Neural cell (in vitro differentiated cells): ENCODE measurements around the gene ALDOC. TPM values are rescaled to one million over a fixed set of nuclear protein-coding genes. Genes with fewer than 3 reads are reported as not detected.

ENCODE experiments used
- H2AFZ ChIP-seq: fragments of 200-600, 300-800 bp; sonication (generic), shearing (Covaris generic); 2 replicates; pipeline ENCODE4 v1.6.0; 2014; ENCODE audit warnings: low read depth, mild to moderate bottlenecking, antibody characterized with exemption, low read length, moderate library complexity
- H3F3A ChIP-seq: fragments of 200-600 bp; shearing (Covaris generic); 2 replicates; pipeline ENCODE4 v1.6.1; 2016; ENCODE audit warnings: mild to moderate bottlenecking, moderate library complexity, mixed read lengths, antibody characterized with exemption, low read length; ENCODE audit not compliant: insufficient read depth, poor library complexity, severe bottlenecking
- H3K27ac ChIP-seq: fragments of 200-600, 300-800 bp; sonication (generic), shearing (Covaris generic); 2 replicates; pipeline ENCODE4 v1.5.1; 2014; ENCODE audit warnings: mild to moderate bottlenecking, low read length, moderate library complexity
- H3K27me3 ChIP-seq: fragments of 300-800, 200-600 bp; sonication (generic), shearing (Covaris generic); 2 replicates; pipeline ENCODE4 v1.6.0; 2014; ENCODE audit warnings: mild to moderate bottlenecking, low read depth, low read length, moderate library complexity; ENCODE audit not compliant: insufficient read depth
- H3K36me3 ChIP-seq: fragments of 300-800, 200-600 bp; sonication (generic), shearing (Covaris generic); 2 replicates; pipeline ENCODE4 v1.5.1; 2014; ENCODE audit warnings: mild to moderate bottlenecking, antibody characterized with exemption, low read length, moderate library complexity; ENCODE audit not compliant: insufficient read depth
- H3K4me2 ChIP-seq: fragments of 300-800, 200-600 bp; sonication (generic), shearing (Covaris generic); 2 replicates; pipeline ENCODE4 v1.6.0; 2014; ENCODE audit warnings: mild to moderate bottlenecking, low read length
- H3K4me3 ChIP-seq: fragments of 300-800, 200-600 bp; sonication (generic), shearing (Covaris generic); 2 replicates; pipeline ENCODE4 v1.5.1; 2014; ENCODE audit warnings: mild to moderate bottlenecking, low read length, moderate library complexity
- H3K79me2 ChIP-seq: fragments of 200-600 bp; shearing (Covaris generic); replicated peaks from 2 replicates; pipeline ENCODE4 v1.6.0; 2014; ENCODE audit warnings: mild to moderate bottlenecking, low read length, moderate library complexity; ENCODE audit not compliant: insufficient read depth
- H3K9ac ChIP-seq: fragments of 300-800, 200-600 bp; sonication (generic), shearing (Covaris generic); 2 replicates; pipeline ENCODE4 v1.6.1; 2016; ENCODE audit warnings: mild to moderate bottlenecking, low read length, mixed read lengths
- H3K9me2 ChIP-seq: fragments of 200-600 bp; shearing (Covaris generic); 2 replicates; pipeline ENCODE4 v1.6.1; 2016; ENCODE audit warnings: mild to moderate bottlenecking, low read length, mixed read lengths; ENCODE audit not compliant: insufficient read depth
- H3K9me3 ChIP-seq: fragments of 200-600, 300-800 bp; sonication (generic), shearing (Covaris generic); 2 replicates; pipeline ENCODE4 v1.6.1; 2016; ENCODE audit warnings: mild to moderate bottlenecking, mixed run types, low read length, moderate library complexity, mixed read lengths
- H4K20me1 ChIP-seq: fragments of 200-600 bp; shearing (Covaris generic); 2 replicates; pipeline ENCODE4 v1.6.1; 2016; ENCODE audit warnings: mild to moderate bottlenecking, mixed run types; ENCODE audit not compliant: insufficient read depth
- EP300 ChIP-seq: fragments of 450-650 bp; conservative IDR thresholded peaks from 2 replicates; pipeline ENCODE4 v1.6.1; 2014; ENCODE audit warnings: antibody characterized with exemption, mild to moderate bottlenecking, moderate library complexity; ENCODE audit not compliant: poor library complexity, severe bottlenecking
- EZH2 ChIP-seq: fragments of 200-600, 300-800 bp; shearing (Covaris generic), sonication (generic); IDR thresholded peaks from 2 replicates; pipeline ENCODE4 v1.6.1; 2014; ENCODE audit warnings: antibody characterized with exemption, low read length, borderline replicate concordance, mild to moderate bottlenecking; ENCODE audit not compliant: insufficient read depth, poor library complexity, severe bottlenecking
- MXI1 ChIP-seq: fragments of 450-650 bp; conservative IDR thresholded peaks from 2 replicates; pipeline ENCODE4 v1.6.1; 2014; ENCODE audit warnings: antibody characterized with exemption, mild to moderate bottlenecking; ENCODE audit not compliant: poor library complexity, severe bottlenecking
- POLR2AphosphoS5 ChIP-seq: IDR thresholded peaks from 2 replicates; pipeline ENCODE4 v1.6.1; 2012
- RAD21 ChIP-seq: fragments of 450-650 bp; conservative IDR thresholded peaks from 2 replicates; pipeline ENCODE4 v1.6.1; 2014; ENCODE audit warnings: antibody characterized with exemption, mild to moderate bottlenecking, moderate library complexity
- SMC3 ChIP-seq: fragments of 450-650 bp; conservative IDR thresholded peaks from 2 replicates; pipeline ENCODE4 v1.6.1; 2014; ENCODE audit warnings: antibody characterized with exemption, mild to moderate bottlenecking, moderate library complexity; ENCODE audit not compliant: poor library complexity
- TAF1 ChIP-seq: IDR thresholded peaks from 2 replicates; pipeline ENCODE4 v1.6.1; 2012; ENCODE audit warnings: low read depth
- polyA plus RNA-seq: library from polyadenylated mRNA; depleted of rRNA; stranded (reverse); fragments of >200 nt; gene quantifications from 2 replicates; pipeline ENCODE4 v1.2.3, GENCODE V29; 2014
- TF ChIP-seq, protein P1 (sequence below): IDR thresholded peaks from 2 replicates; pipeline ENCODE4 v1.6.1; 2012; ENCODE audit warnings: borderline replicate concordance
- TF ChIP-seq, protein P2 (sequence below): fragments of 450-650 bp; IDR thresholded peaks from 2 replicates; pipeline ENCODE4 v1.5.1; 2014; ENCODE audit warnings: antibody characterized with exemption, mild to moderate bottlenecking, moderate library complexity; ENCODE audit not compliant: poor library complexity, severe bottlenecking

Gene ALDOC
- polyA plus RNA-seq, 1 donor from 2014 or later, result 4.0 TPM

DNA sequence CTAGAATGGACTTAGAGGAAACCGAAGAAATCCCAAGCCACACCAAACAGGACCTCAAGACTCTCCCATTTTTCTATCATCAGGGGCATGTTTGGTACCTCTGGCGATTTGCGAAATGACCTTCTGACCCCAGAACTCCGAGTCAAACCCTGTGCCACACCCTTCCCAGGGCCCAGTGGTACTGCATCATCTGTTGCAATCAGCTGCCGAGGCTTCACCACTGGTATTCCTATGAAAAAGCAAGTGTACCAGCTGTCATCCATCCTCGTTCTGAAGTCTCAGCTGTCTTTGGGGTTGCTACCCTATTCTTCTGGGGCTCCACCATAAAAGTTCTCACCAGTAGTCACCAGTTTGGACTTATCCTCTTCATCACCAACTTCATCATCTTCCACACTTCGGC, 39.6 kb upstream of the ALDOC start:
- H3K27ac ChIP-seq, result no peak overlapping the region
- no peaks in the 10 kb centered on the region for H3F3A ChIP-seq
- no peak overlapping the region for H3K4me3 ChIP-seq
- TF ChIP-seq EP300 (no peak), EZH2 (no peak), MXI1 (no peak), POLR2AphosphoS5 (no peak), TAF1 (no peak), RAD21 (no peak), SMC3 (no peak)
- TF ChIP-seq, protein P1, sequence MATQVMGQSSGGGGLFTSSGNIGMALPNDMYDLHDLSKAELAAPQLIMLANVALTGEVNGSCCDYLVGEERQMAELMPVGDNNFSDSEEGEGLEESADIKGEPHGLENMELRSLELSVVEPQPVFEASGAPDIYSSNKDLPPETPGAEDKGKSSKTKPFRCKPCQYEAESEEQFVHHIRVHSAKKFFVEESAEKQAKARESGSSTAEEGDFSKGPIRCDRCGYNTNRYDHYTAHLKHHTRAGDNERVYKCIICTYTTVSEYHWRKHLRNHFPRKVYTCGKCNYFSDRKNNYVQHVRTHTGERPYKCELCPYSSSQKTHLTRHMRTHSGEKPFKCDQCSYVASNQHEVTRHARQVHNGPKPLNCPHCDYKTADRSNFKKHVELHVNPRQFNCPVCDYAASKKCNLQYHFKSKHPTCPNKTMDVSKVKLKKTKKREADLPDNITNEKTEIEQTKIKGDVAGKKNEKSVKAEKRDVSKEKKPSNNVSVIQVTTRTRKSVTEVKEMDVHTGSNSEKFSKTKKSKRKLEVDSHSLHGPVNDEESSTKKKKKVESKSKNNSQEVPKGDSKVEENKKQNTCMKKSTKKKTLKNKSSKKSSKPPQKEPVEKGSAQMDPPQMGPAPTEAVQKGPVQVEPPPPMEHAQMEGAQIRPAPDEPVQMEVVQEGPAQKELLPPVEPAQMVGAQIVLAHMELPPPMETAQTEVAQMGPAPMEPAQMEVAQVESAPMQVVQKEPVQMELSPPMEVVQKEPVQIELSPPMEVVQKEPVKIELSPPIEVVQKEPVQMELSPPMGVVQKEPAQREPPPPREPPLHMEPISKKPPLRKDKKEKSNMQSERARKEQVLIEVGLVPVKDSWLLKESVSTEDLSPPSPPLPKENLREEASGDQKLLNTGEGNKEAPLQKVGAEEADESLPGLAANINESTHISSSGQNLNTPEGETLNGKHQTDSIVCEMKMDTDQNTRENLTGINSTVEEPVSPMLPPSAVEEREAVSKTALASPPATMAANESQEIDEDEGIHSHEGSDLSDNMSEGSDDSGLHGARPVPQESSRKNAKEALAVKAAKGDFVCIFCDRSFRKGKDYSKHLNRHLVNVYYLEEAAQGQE, result no peak
- TF ChIP-seq, protein P2, sequence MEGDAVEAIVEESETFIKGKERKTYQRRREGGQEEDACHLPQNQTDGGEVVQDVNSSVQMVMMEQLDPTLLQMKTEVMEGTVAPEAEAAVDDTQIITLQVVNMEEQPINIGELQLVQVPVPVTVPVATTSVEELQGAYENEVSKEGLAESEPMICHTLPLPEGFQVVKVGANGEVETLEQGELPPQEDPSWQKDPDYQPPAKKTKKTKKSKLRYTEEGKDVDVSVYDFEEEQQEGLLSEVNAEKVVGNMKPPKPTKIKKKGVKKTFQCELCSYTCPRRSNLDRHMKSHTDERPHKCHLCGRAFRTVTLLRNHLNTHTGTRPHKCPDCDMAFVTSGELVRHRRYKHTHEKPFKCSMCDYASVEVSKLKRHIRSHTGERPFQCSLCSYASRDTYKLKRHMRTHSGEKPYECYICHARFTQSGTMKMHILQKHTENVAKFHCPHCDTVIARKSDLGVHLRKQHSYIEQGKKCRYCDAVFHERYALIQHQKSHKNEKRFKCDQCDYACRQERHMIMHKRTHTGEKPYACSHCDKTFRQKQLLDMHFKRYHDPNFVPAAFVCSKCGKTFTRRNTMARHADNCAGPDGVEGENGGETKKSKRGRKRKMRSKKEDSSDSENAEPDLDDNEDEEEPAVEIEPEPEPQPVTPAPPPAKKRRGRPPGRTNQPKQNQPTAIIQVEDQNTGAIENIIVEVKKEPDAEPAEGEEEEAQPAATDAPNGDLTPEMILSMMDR, result no peak
- no peaks in the 10 kb centered on the region for H4K20me1 ChIP-seq
- H3K36me3 ChIP-seq, result peaks cover 3% of the 10 kb centered on the region
- H3K9me2 ChIP-seq, result no peaks in the 10 kb centered on the region
- H3K27me3 ChIP-seq, result no peaks in the 10 kb centered on the region
- no peaks in the 10 kb centered on the region for H3K9me3 ChIP-seq
- H2AFZ ChIP-seq, result no peak overlapping the region
- no peaks in the 10 kb centered on the region for H3K79me2 ChIP-seq
- H3K4me2 ChIP-seq, result no peak overlapping the region
- H3K9ac ChIP-seq, result no peak overlapping the region

DNA sequence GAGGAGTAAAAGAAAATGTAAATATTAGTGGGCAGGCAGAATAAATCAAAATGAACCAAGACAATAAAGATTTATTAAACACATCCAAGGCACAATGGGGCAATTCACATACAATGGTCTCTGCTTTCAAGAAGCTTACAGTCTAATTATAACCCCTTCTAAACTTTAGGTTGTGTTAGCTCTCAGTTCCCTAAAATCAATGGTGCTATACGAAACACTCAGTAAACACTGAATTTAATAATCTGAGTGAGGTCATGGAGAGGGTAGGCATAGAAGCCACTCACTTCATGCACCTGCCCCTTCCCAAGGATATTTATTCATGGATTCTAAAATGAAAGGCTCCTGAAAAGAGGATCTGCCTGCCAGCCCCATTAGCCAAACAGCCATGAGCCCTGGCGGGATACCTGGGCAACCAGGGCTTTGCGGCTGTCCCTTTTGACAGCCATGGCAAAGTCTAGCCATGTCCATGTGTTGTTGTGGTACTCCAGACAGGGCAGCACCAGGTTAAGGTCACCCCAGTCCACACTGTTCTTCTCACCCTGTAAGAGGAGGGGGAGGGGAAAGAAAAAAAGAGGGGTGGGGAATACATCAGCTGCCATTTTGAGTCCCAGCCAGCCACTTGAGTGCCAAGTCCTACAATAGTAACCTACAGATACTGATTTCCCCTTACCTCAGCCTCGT, 38.7 kb upstream of the ALDOC start:
- TF ChIP-seq MXI1 (no peak), EP300 (no peak), SMC3 (no peak), EZH2 (no peak), RAD21 (no peak), POLR2AphosphoS5 (no peak), TAF1 (no peak)
- TF ChIP-seq, protein P2, result no peak
- TF ChIP-seq, protein P1, result no peak
- no peak overlapping the region for H3K9ac ChIP-seq
- no peak overlapping the region for H3K27ac ChIP-seq
- H3K36me3 ChIP-seq, result peaks cover 3% of the 10 kb centered on the region
- H3K9me3 ChIP-seq, result no peaks in the 10 kb centered on the region
- H3K9me2 ChIP-seq, result no peaks in the 10 kb centered on the region
- no peaks in the 10 kb centered on the region for H3K79me2 ChIP-seq
- H3K4me3 ChIP-seq, result no peak overlapping the region
- no peak overlapping the region for H3K4me2 ChIP-seq
- no peaks in the 10 kb centered on the region for H3K27me3 ChIP-seq
- no peaks in the 10 kb centered on the region for H4K20me1 ChIP-seq
- no peaks in the 10 kb centered on the region for H3F3A ChIP-seq
- no peak overlapping the region for H2AFZ ChIP-seq
